Colonic mucosa (tissue), 4 donors: Measurements from ENCODE around the gene SETD1A. TPM values are rescaled to one million over a fixed set of nuclear protein-coding genes. Genes with fewer than 3 reads are reported as not detected.

Source experiments
- DNase-seq: peaks from one replicate; pipeline ENCODE4 v3.0.0-alpha.2; 2020
- H3K27ac ChIP-seq: fragments of 200-600 bp; one replicate; pipeline ENCODE4 v1.8.0; 2021
- H3K27me3 ChIP-seq: fragments of 200-600 bp; one replicate; pipeline ENCODE4 v1.8.0; 2021
- H3K36me3 ChIP-seq: fragments of 200-600 bp; one replicate; pipeline ENCODE4 v1.8.0; 2021
- H3K4me1 ChIP-seq: fragments of 200-600 bp; one replicate; pipeline ENCODE4 v1.8.0; 2021; ENCODE audit warnings: mild to moderate bottlenecking
- H3K4me3 ChIP-seq: fragments of 200-600 bp; one replicate; pipeline ENCODE4 v1.8.0; 2021
- H3K9ac ChIP-seq, 2 donors: one replicate each; pipeline ENCODE4 v1.7.0; 2013; ENCODE audit warnings: control low read depth in 2 of 2, low read depth in 2 of 2, low read length in 2 of 2
- H3K9me3 ChIP-seq: fragments of 200-600 bp; one replicate; pipeline ENCODE4 v1.8.0; 2021
- CTCF ChIP-seq: fragments of 200-600 bp; IDR thresholded peaks from one replicate; pipeline ENCODE4 v1.8.0; 2022; ENCODE audit warnings: antibody characterized with exemption, mild to moderate bottlenecking
- intact Hi-C: fragments of 100-400 bp; cut with DNase I; formaldehyde crosslinking; loops from one replicate; pipeline ENCODE4 v1.14.1; 2022
- total RNA-seq, 2 donors: library from RNA; stranded (reverse); fragmentation: NEBNext Ultra II Directional in 1 of 2; extraction: Animal tissue kit (Norgen Biotek cat#: 25700) in 1 of 2; gene quantifications; one replicate each; pipeline ENCODE4 v1.2.1, GENCODE V29; 2021
- donor health status: healthy.
- donor health status: DM: no; HTN: no; CAD: no.
- donor health status: DM: no; HTN: no; CAD: no.

Gene SETD1A
- total RNA-seq, 2 donors from 2014 or later, result 11.6 to 15.9 TPM

- TF ChIP-seq CTCF, result no peak
- H3K4me3 ChIP-seq, result no peak overlapping the region
- no peaks in the 10 kb centered on the region for H3K27me3 ChIP-seq
These were observed 48.0 kb downstream of the SETD1A start for GRCh38 chr16:31005350-31006085.

DNA sequence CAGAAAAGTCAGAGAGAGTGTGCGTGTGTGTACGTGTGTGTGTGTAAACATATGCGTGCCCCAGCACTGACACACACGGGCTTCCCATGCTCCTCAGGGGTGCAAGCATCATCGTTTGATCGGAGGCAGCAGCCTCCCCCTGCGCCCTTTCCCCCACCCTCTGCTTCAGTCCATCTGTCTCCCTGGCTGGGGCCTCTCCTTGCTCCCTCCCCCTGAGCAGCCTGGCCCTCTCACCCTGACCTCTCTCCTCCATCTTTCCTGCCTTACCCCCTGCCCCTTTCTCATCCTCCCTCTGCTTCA, 48.5 kb downstream of the SETD1A start:
- Histone ChIP-seq H3K4me3 (no peak overlapping the region), H3K27ac (no peak overlapping the region), H3K9ac (no peak overlapping the region), H3K4me1 (no peaks in the 10 kb centered on the region), H3K36me3 (no peaks in the 10 kb centered on the region), H3K27me3 (peaks cover 4% of the 10 kb centered on the region), H3K9me3 (no peaks in the 10 kb centered on the region)
- no peak for TF ChIP-seq CTCF
- intact Hi-C loops, result no loop called here
- DNase-seq, result no peak

More at GRCh38 chr16:31005350-31006085, 48.0 kb downstream of the SETD1A start:
- Histone ChIP-seq H3K27ac (no peak overlapping the region), H3K4me1 (no peaks in the 10 kb centered on the region), H3K9me3 (no peaks in the 10 kb centered on the region), H3K36me3 (no peaks in the 10 kb centered on the region), H3K9ac (no peak overlapping the region)
- no peak for DNase-seq
- intact Hi-C loops, result no loop called here

DNA sequence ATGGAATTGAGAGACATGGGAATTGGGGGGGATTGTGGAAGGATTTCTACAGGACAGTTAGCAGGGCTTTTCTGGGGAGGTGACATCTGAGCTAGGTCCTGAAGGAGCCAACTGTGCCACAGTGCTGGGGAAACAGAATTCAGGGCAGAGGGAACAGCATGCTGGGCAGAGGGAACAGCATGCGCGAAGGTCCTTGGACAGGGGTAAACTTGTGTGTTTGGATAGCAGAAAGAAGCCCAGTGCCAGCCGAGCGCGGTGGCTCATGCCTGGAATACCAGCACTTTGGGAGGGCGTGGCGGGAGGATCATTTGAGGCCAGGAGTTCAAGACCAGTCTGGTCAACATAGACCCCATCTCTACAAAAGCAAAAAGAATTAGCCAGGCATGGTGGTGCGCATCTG, 49.0 kb downstream of the SETD1A start:
- H3K9me3 ChIP-seq, result no peaks in the 10 kb centered on the region
- DNase-seq, result no peak
- TF ChIP-seq CTCF, result no peak
- H3K27me3 ChIP-seq, result peaks cover 10% of the 10 kb centered on the region
- intact Hi-C loops, result no loop called here
- no peak overlapping the region for H3K27ac ChIP-seq
- H3K4me1 ChIP-seq, result no peaks in the 10 kb centered on the region
- no peak overlapping the region for H3K4me3 ChIP-seq
- no peaks in the 10 kb centered on the region for H3K36me3 ChIP-seq
- H3K9ac ChIP-seq, result no peak overlapping the region

GRCh38 chr16:31007684-31008083, 50.1 kb downstream of the SETD1A start:
- intact Hi-C loops, result no loop called here
- peaks cover 10% of the 10 kb centered on the region for H3K27me3 ChIP-seq

DNA sequence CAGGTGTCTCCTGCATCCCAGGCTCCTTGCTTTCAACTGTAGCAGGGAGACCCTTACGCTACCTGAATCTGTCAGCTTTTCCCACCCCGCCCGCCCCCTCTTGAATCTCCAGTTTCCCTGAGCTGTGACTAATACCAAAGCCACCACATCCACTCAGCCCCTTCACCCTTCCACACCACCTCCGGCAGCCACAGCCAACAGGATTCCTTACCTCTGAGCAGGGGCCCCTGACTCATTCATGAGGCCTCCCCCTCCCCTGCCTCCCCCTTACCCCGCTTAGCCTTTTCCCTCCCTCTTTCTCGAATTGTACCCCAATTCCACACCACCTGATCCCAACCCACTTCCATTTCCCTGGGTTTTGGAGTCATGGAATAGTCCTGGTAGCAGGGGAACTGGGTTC, 50.6 kb downstream of the SETD1A start:
- no peak for TF ChIP-seq CTCF
- Histone ChIP-seq H3K4me1 (no peaks in the 10 kb centered on the region), H3K27me3 (peaks cover 10% of the 10 kb centered on the region), H3K9ac (no peak overlapping the region), H3K36me3 (no peaks in the 10 kb centered on the region), H3K4me3 (no peak overlapping the region), H3K27ac (no peak overlapping the region), H3K9me3 (no peaks in the 10 kb centered on the region)
- no peak for DNase-seq
- intact Hi-C loops, result no loop called here

More at GRCh38 chr16:31007684-31008083, 50.1 kb downstream of the SETD1A start:
- H3K27ac ChIP-seq, result no peak overlapping the region
- no peaks in the 10 kb centered on the region for H3K36me3 ChIP-seq
- no peaks in the 10 kb centered on the region for H3K9me3 ChIP-seq
- no peaks in the 10 kb centered on the region for H3K4me1 ChIP-seq
- no peak for DNase-seq
- TF ChIP-seq CTCF, result no peak
- H3K4me3 ChIP-seq, result no peak overlapping the region
- no peak overlapping the region for H3K9ac ChIP-seq
